Right lobe of liver (tissue), 6 donors: Measurements from ENCODE around the gene FHOD1. TPM values are rescaled to one million over a fixed set of nuclear protein-coding genes. Genes with fewer than 3 reads are reported as not detected.

Experiments used
- ATAC-seq, 4 donors: fragments of 200-7000 bp; cut with Tn5 transposase; one replicate each; pipeline ENCODE4 v1.9.1; 2020; ENCODE audit warnings: mild to moderate bottlenecking in 4 of 4, moderate library complexity in 4 of 4
- DNase-seq, 3 donors: peaks; one replicate each; pipeline ENCODE4 v3.0.0-alpha.2; 2020
- H3K27ac ChIP-seq, 3 donors: fragments of 200-600 bp; one replicate each; pipeline ENCODE4 v1.8.0; 2022
- H3K27me3 ChIP-seq, 2 donors: fragments of 200-600 bp; one replicate each; pipeline ENCODE4 v1.8.0; 2022
- H3K36me3 ChIP-seq, 4 donors: fragments of 200-600 bp; sonication (generic) in 1 of 4; one replicate each; pipeline versions ENCODE4 v1.5.1 to v1.8.0; 2017 to 2022; ENCODE audit warnings: control low read depth in 1 of 4
- H3K4me1 ChIP-seq, 4 donors: fragments of 200-600 bp; sonication (generic) in 1 of 4; one replicate each; pipeline versions ENCODE4 v1.5.1 to v1.8.0; 2017 to 2022; ENCODE audit warnings: control low read depth in 1 of 4
- H3K4me3 ChIP-seq, 3 donors: fragments of 200-600 bp; one replicate each; pipeline ENCODE4 v1.8.0; 2022
- H3K9me3 ChIP-seq, 4 donors: fragments of 200-600 bp; sonication (generic) in 1 of 4; one replicate each; pipeline versions ENCODE4 v1.5.1 to v1.8.0; 2017 to 2022; ENCODE audit warnings: control low read depth in 1 of 4
- CTCF ChIP-seq, 4 donors: fragments of 200-600 bp in 3 of 4; fragments of 450-650 bp in 1 of 4; IDR thresholded peaks; one replicate each; pipeline versions ENCODE4 v1.5.1 to v1.8.0; 2016 to 2022; ENCODE audit warnings: antibody characterized with exemption in 4 of 4, mild to moderate bottlenecking in 2 of 4
- POLR2A ChIP-seq: fragments of 450-650 bp; IDR thresholded peaks from one replicate; pipeline ENCODE4 v1.6.1; 2017; ENCODE audit warnings: antibody characterized with exemption, mild to moderate bottlenecking
- WGBS: methylation state at CpG from one replicate; pipeline ENCODE4 v1.1.6; 2018; ENCODE audit warnings: low coverage, low lambda C conversion rate; ENCODE audit not compliant: insufficient coverage; ENCODE audit errors: missing lambda C conversion rate; 5-methylcytosine and 5-hydroxymethylcytosine counted together
- intact Hi-C, 2 donors: fragments of 100-400 bp; cut with DNase I; formaldehyde crosslinking; loops; one replicate each; pipeline versions ENCODE4 v1.11.2 to v1.14.1; 2022
- total RNA-seq, 6 experiments: library from RNA; depleted of rRNA in 2 of 6; stranded (reverse); fragments of >200 nt in 2 of 6; fragmentation: NEBNext Ultra II Directional in 3 of 6; extraction: Animal tissue kit (Norgen Biotek cat#: 25700) in 3 of 6; gene quantifications; one replicate each; pipeline versions ENCODE4 v1.1.0 to v1.2.4, GENCODE V29; 2016 to 2023
- donor health status: DM: no; HTN: yes; CAD: no.
- donor health status: DM: no; HTN: no; CAD: no.
- donor health status: DM: no; HTN: no; CAD: no.
- donor health status: DM: no; HTN: yes; CAD: no.
- donor health status: DM: no; HTN: yes; CAD: no.

FHOD1 gene
- total RNA-seq, 6 experiments from 2014 or later, result 2.3 to 9.6 (median 3.5) TPM

GRCh38 chr16:67199011-67199807 lies 48.1 kb downstream of the FHOD1 start, which contains the start of gene ELMO3:
Gene ELMO3, plus strand, starts transcription at chr16:67199131. Its CDS starts 196 bp downstream, at chr16:67199327.
- H3K36me3 ChIP-seq, result peaks cover 0 to 45% (median 18%) of the 10 kb centered on the region in 4 donors
- intact Hi-C loops, result loop anchor here in 1 of 2 donors (5.0 kb wide), 1 partner anchor 33 kb away; no protein-coding TSS in a partner anchor
- no peak within 1 kb of the TSS for H3K27ac ChIP-seq
- TF ChIP-seq CTCF (IDR thresholded peaks at IDR 0.05) (peak; percentile 32 to 57 (median 48)), POLR2A (peak; percentile 24)
- H3K27me3 ChIP-seq, result no peaks in the 10 kb centered on the region
- peaks cover 0 to 7% (median 0%) of the 10 kb centered on the region in 4 donors for H3K4me1 ChIP-seq
- peak; percentile 76 to 81 (median 76) for ATAC-seq
- WGBS, result 26% methylated on average over 8 of the region's 61 CpGs
- H3K4me3 ChIP-seq, result peak within 1 kb of the TSS; percentile 30 to 58 (median 51)
- DNase-seq, result peak in 1 of 3 donors; percentile 55
- H3K9me3 ChIP-seq, result no peaks in the 10 kb centered on the region

DNA sequence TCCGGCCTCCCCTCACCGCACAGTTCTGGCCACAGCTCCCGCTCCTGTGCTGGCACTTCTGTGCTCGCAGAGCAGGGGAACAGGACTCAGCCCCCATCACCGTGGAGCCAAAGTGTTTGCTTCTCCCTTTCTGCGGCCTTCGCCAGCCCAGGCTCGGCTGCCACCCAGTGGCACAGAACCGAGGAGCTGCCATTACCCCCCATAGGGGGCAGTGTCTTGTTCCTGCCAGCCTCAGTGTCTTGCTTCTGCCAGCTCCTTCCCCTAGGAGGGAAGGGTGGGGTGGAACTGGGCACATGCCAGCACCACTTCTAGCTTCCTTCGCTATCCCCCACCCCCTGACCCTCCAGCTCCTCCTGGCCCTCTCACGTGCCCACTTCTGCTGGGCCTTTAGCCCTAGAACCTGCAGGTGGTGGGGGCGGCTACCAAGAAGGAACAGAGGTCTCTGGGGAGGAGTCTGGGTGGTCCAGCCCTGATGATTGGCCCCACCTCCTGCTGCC lies 49.0 kb downstream of the FHOD1 start:
- intact Hi-C loops, result loop anchor here in 1 of 2 donors (5.0 kb wide), 1 partner anchor 34 kb away; no protein-coding TSS in a partner anchor
- Histone ChIP-seq H3K27me3 (no peaks in the 10 kb centered on the region), H3K36me3 (peaks cover 0 to 47% (median 18%) of the 10 kb centered on the region in 4 donors), H3K4me1 (peaks cover 0 to 16% (median 2%) of the 10 kb centered on the region in 4 donors), H3K4me3 (no peak overlapping the region), H3K9me3 (no peaks in the 10 kb centered on the region), H3K27ac (no peak overlapping the region)
- DNase-seq, result no peak
- peak; percentile 5 to 50 (median 36) for ATAC-seq
- 35% methylated on average over 4 of the region's 12 CpGs for WGBS
- TF ChIP-seq CTCF (IDR thresholded peaks at IDR 0.05) (peak; percentile 26 to 49 (median 30)), POLR2A (no peak)

- no peak for DNase-seq
- Histone ChIP-seq H3K27me3 (no peaks in the 10 kb centered on the region), H3K27ac (no peak overlapping the region), H3K4me3 (no peak overlapping the region), H3K9me3 (no peaks in the 10 kb centered on the region), H3K4me1 (peaks cover 0 to 21% (median 5%) of the 10 kb centered on the region in 4 donors), H3K36me3 (peaks cover 0 to 44% (median 18%) of the 10 kb centered on the region in 4 donors)
- intact Hi-C loops, result loop anchor here in 1 of 2 donors (5.0 kb wide), 1 partner anchor 35 kb away; no protein-coding TSS in a partner anchor
- TF ChIP-seq CTCF (IDR thresholded peaks at IDR 0.05), result no peak
- TF ChIP-seq POLR2A, result no peak
- 40% methylated on average over 1 of the region's 6 CpGs for WGBS
- ATAC-seq, result no peak
Observed at GRCh38 chr16:67197704-67198103, 49.6 kb downstream of the FHOD1 start.

GRCh38 chr16:67196881-67197280 lies 50.4 kb downstream of the FHOD1 start:
- no peak for ATAC-seq

More at GRCh38 chr16:67196881-67197280, 50.4 kb downstream of the FHOD1 start:
- DNase-seq, result no peak
- WGBS, result no CpG with 5 or more reads among the region's 1 CpG
- Histone ChIP-seq H3K4me3 (no peak overlapping the region), H3K36me3 (peaks cover 0 to 41% (median 18%) of the 10 kb centered on the region in 4 donors), H3K4me1 (peaks cover 0 to 24% (median 6%) of the 10 kb centered on the region in 4 donors), H3K27me3 (no peaks in the 10 kb centered on the region), H3K9me3 (no peaks in the 10 kb centered on the region), H3K27ac (no peak overlapping the region)
- intact Hi-C loops, result loop anchor here in 1 of 2 donors (5.0 kb wide), 1 partner anchor 35 kb away; no protein-coding TSS in a partner anchor
- no peak for TF ChIP-seq CTCF (IDR thresholded peaks at IDR 0.05)
- TF ChIP-seq POLR2A, result no peak
